Activated naive CD4-positive, alpha-beta T cell treated with anti-CD3 and anti-CD28 coated beads, Interleukin-2, amount 50 U/mL, for 24 hours (primary cell): Measurements from ENCODE around the gene ME2.
"Not testable (repeated sequence)": the region's sequence is repeated elsewhere in the genome, so short reads cannot be mapped to it uniquely, and the experiment has no call there.

ENCODE experiments used
- H3K27ac Mint-ChIP-seq: one replicate; pipeline ENCODE4 v1.8.0; 2021; ENCODE audit warnings: mild to moderate bottlenecking, mixed read lengths
- H3K27me3 Mint-ChIP-seq: one replicate; pipeline ENCODE4 v1.8.0; 2021; ENCODE audit warnings: mixed read lengths
- H3K36me3 Mint-ChIP-seq: one replicate; pipeline ENCODE4 v1.8.0; 2021; ENCODE audit warnings: mixed read lengths
- H3K4me1 Mint-ChIP-seq: one replicate; pipeline ENCODE4 v1.8.0; 2021; ENCODE audit warnings: mixed read lengths
- H3K4me3 Mint-ChIP-seq: one replicate; pipeline ENCODE4 v1.8.0; 2021; ENCODE audit warnings: mild to moderate bottlenecking, mixed read lengths
- H3K9me3 Mint-ChIP-seq: one replicate; pipeline ENCODE4 v1.8.0; 2021; ENCODE audit warnings: mixed read lengths

Gene ME2

DNA sequence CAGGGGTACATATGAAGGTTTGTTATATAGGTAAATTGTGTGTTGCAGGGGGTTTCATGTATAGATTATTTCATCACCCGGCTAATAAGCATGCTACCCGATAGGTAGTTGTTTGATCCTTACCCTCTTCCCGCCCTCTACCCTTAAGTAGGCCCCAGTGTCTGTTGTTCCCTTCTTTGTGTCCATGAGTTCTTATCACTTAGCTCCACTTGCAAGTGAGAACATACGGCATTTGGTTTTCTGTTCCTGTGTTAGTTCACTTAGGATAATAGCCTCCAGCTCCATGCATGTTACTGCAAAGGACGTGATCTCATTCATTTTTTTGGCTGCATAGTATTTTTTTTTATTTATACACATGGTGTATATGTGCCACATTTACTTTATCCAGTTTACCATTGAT lies 54.8 kb downstream of the ME2 start:
- no peak overlapping the region for H3K27ac Mint-ChIP-seq
- no peaks in the 10 kb centered on the region for H3K9me3 Mint-ChIP-seq
- H3K4me3 Mint-ChIP-seq: no peak overlapping the region
- peaks cover 4% of the 10 kb centered on the region for H3K4me1 Mint-ChIP-seq
- H3K36me3 Mint-ChIP-seq: peaks cover 5% of the 10 kb centered on the region
- H3K27me3 Mint-ChIP-seq: no peaks in the 10 kb centered on the region

DNA sequence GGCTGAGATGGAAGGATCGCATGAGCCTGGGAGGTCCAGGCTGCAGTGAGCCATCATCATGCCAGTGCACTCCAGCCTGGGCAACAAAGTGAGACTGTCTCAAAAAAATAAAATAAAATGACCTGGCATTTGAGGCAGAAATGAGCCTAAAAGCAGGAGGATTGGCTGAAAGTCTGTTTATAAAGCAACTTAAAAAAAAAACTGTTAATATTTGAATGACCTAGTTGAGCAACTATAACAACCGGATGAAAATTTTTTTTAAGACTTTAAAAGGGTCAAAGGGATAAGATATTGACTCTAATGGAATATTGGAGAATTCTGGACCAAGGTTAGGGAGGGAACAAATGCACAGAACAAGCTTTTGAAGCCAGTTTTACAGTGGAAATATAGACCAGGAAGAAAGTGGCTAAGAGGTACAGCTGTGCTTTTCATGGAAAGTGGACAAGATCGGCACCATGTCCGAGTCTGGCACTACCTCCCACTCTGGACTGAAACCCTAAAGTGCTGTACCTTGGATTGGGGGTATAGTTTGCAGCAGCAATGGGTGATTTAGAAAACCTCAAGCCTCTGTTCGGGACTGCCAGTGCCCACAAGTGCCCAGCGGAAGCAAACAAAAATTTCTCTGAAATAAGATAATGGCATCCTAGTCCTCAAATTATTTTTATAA lies 55.8 kb downstream of the ME2 start:
- Mint-ChIP-seq H3K27me3 (no peaks in the 10 kb centered on the region), H3K36me3 (peaks cover 8% of the 10 kb centered on the region), H3K9me3 (no peaks in the 10 kb centered on the region), H3K27ac (no peak overlapping the region), H3K4me1 (peaks cover 4% of the 10 kb centered on the region), H3K4me3 (no peak overlapping the region)

DNA sequence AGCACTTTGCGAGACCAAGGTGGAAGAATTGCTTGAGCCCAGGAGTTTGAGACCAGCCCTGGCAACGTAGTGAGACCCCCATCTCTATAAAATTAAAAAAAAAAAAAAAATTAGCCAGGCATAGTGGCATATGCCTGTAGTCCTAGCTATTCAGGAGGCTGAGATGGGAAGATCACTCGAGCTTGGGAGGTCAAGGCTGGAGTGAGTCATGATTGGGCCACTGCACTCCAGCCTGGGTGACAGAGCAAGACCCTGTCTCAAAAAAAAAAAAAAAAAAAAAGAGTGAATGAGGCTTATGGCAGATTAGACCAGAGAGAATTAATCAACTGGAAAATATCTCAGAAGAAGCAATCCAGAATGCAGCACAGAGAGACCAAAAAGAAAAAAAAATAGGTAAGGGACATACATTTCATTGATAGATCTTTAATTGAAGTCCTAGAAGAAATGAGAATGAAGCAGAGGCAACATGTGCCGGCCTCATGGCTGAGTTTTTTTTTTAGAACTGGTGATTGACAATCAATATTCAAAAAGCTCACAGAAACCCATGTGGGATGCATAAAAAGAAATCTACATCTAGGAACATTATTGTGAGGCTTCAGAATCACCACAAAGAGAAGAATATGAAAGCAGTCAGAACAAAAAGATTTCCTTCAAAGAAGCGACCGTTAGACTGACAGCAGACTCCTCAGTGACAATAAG lies 56.7 kb downstream of the ME2 start:
- Mint-ChIP-seq H3K36me3 (peaks cover 8% of the 10 kb centered on the region), H3K4me1 (peaks cover 4% of the 10 kb centered on the region), H3K27ac (no peak overlapping the region), H3K4me3 (no peak overlapping the region), H3K9me3 (no peaks in the 10 kb centered on the region), H3K27me3 (no peaks in the 10 kb centered on the region)

DNA sequence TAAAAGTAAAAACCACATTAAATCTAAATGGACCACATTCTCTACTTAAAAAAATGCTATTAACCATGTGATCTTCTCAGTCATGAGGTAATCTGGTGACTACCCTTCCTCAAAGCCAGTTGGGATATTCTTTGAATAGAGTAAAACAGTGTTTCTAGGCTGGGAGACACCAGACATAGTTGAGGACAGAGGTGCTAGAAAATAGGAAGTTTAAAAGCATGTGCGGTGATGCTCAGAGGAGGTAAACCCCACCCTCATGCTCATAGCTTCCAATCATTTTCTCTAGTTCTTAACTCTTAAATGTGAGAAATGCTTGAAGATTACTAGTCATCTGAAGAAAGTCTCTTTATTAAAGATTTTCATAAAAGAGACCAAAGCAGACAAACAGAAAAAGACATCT lies 58.3 kb downstream of the ME2 start:
- no peaks in the 10 kb centered on the region for H3K27me3 Mint-ChIP-seq
- H3K4me3 Mint-ChIP-seq: no peak overlapping the region
- H3K27ac Mint-ChIP-seq: no peak overlapping the region
- H3K9me3 Mint-ChIP-seq: no peaks in the 10 kb centered on the region
- H3K4me1 Mint-ChIP-seq: peaks cover 4% of the 10 kb centered on the region
- H3K36me3 Mint-ChIP-seq: peaks cover 10% of the 10 kb centered on the region

DNA sequence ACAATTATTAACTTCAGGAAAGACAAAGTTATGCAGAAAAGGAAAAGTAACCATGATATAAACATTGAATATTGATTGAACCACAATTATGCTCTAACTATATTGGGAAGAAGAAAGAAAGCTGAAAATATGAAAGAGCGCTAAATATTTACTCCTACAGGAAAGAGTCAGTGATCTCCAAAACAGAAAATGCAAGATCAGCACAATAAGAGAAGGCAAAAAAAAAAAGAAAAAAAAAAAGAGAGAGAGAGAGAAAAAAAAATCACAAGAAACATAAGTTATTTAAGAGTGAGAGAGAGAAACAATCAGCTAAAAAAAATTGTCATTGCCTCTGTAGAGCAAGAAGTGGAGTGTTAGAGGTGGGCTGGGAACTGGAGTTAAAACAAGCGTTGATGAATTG lies 60.0 kb downstream of the ME2 start:
- Mint-ChIP-seq H3K9me3 (no peaks in the 10 kb centered on the region), H3K4me1 (peaks cover 4% of the 10 kb centered on the region), H3K27ac (no peak overlapping the region), H3K36me3 (peaks cover 7% of the 10 kb centered on the region), H3K4me3 (no peak overlapping the region), H3K27me3 (no peaks in the 10 kb centered on the region)

DNA sequence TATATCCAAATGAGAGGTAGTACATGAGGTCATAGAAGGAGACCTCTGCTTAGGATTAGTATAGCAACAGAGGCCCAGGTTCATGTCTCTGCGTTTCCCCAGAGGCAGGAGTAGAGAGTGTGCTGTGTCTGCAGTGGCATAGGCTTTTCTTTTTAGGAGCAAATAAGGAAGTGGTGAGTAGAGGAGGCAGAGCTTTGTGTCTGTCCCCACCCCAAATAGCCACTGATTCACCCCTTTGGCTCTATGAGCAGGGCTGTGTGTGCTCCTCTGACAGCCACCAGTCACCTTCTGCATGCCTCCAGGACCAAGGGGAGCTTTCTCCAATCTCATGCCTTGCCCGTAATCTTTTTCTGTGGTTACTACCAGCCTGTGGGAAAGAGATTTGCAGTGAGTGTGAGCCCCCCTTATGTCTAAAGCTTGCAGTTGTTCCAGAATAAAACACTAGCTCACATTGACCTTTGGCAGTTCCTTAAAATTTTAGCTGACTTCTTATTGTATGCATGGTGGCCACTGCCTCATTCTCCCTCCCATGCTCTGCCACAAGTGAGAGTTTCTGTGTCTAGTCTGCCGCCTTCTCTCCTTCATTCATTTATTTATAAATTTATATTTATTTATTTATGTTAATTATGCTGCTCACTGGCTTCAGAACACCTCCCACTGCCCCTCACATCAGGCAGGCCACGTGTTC lies 65.5 kb downstream of the ME2 start:
- no peak overlapping the region for H3K27ac Mint-ChIP-seq
- H3K27me3 Mint-ChIP-seq: no peaks in the 10 kb centered on the region
- H3K4me3 Mint-ChIP-seq: no peak overlapping the region
- peaks cover 7% of the 10 kb centered on the region for H3K36me3 Mint-ChIP-seq
- H3K9me3 Mint-ChIP-seq: no peaks in the 10 kb centered on the region
- H3K4me1 Mint-ChIP-seq: peaks cover 3% of the 10 kb centered on the region

DNA sequence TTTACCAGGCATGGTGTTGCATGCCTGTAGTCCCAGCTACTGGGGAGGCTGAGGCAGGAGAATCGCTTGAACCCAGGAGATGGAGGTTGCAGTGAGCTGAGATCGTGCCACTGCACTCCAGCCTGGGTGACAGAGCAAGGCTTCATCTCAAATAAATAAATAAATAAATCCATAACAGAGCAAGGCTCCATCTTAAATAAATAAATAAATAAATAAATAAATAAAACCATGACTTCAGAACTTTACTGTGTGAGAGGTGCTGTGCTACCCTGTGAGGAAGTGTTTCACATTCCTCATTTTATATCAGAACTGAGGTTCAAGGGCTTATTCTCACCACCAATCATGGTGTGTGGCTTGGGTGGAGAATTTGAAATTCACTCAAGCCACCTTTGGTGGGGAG lies 67.0 kb downstream of the ME2 start:
- H3K27ac Mint-ChIP-seq, H3K27me3 Mint-ChIP-seq: not testable (repeated sequence)

DNA sequence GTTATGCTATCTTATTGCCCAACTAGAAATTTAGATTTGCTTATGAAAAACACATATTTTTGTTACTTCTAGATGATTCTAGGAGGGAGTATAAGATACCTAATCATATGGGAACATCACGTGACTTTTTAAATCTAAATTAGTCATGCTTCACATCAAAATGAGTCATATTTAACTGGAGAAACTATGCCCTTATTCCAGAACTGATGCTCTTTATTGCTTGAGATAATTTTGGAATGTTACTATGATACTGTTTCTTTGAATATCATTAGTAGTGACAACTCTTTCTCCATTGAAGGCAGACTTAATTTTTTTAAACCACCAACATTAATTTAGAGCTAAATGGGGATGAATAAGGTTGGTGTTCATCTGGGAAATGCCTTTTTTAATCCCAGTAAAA lies 69.0 kb downstream of the ME2 start:
- Mint-ChIP-seq H3K4me3 (no peak overlapping the region), H3K27ac (no peak overlapping the region), H3K4me1 (peaks cover 3% of the 10 kb centered on the region), H3K9me3 (no peaks in the 10 kb centered on the region), H3K27me3 (no peaks in the 10 kb centered on the region), H3K36me3 (peaks cover 4% of the 10 kb centered on the region)

More for the DNA sequence above, 67.0 kb downstream of the ME2 start:
- not testable (repeated sequence) for H3K36me3 Mint-ChIP-seq, H3K4me3 Mint-ChIP-seq, H3K4me1 Mint-ChIP-seq, H3K9me3 Mint-ChIP-seq

DNA sequence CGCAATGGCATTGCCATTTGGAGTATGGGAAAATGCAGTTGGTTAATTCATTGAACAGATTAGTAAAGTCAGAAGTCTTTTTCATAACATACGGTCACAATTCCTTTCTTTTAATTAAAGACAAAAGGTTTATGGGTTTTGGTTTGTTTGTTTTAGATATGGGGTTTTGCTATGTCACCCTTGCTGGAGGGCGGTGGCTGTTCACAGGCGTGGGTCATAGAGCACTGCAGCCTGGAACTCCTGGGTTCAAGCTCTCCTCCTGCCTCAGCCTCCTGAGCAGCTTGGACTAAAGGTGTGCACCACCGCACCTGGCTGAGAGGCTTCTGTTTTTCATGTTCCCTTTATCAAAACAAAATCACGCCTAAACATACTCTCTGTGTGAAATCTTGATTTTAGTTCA lies 70.3 kb downstream of the ME2 start:
- Mint-ChIP-seq H3K4me3 (no peak overlapping the region), H3K27me3 (no peaks in the 10 kb centered on the region), H3K9me3 (no peaks in the 10 kb centered on the region), H3K27ac (no peak overlapping the region), H3K4me1 (peaks cover 3% of the 10 kb centered on the region), H3K36me3 (peaks cover 4% of the 10 kb centered on the region)

DNA sequence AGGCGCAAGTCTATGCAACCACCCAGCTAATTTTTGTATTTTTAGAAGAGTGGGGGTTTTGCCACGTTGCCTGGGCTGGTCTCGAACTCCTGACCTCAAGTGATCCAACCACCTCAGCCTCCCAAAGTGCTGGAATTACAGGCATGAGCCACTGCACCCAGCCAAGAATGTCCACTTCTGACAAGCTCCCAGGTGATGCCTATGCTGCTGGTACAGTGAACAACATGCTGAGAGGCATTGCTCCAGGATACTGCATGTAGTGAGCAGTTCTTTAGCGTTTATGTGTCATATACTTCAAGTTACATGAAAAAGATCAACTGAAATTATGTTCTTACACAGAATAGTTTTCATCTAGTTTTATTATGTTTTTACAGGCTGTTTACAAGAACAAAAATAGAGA lies 71.7 kb downstream of the ME2 start:
- Mint-ChIP-seq H3K4me1 (peaks cover 3% of the 10 kb centered on the region), H3K36me3 (peaks cover 4% of the 10 kb centered on the region), H3K27me3 (no peaks in the 10 kb centered on the region), H3K27ac (no peak overlapping the region), H3K4me3 (no peak overlapping the region), H3K9me3 (no peaks in the 10 kb centered on the region)

DNA sequence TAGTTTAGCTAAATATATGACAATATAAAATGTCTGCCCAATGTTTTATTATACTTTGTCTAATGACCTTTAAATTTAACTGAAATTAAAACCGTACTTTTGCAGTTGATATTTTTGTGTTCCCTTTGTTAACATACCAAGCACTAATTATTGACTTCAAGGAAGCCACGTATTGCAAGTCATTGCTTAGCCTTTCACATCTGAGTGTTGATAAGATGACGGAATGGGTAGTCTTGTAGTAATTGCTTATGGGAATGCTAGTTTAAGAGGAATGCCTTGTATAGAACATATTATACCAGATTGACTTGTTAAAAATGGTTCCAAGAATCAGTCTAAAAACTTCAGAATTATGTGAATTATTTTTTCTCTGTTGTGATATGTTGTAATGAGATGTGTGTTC lies 74.9 kb downstream of the ME2 start:
- H3K4me3 Mint-ChIP-seq: no peak overlapping the region
- H3K4me1 Mint-ChIP-seq: no peaks in the 10 kb centered on the region
- no peaks in the 10 kb centered on the region for H3K9me3 Mint-ChIP-seq
- H3K27ac Mint-ChIP-seq: no peak overlapping the region
- H3K27me3 Mint-ChIP-seq: no peaks in the 10 kb centered on the region
- no peaks in the 10 kb centered on the region for H3K36me3 Mint-ChIP-seq

DNA sequence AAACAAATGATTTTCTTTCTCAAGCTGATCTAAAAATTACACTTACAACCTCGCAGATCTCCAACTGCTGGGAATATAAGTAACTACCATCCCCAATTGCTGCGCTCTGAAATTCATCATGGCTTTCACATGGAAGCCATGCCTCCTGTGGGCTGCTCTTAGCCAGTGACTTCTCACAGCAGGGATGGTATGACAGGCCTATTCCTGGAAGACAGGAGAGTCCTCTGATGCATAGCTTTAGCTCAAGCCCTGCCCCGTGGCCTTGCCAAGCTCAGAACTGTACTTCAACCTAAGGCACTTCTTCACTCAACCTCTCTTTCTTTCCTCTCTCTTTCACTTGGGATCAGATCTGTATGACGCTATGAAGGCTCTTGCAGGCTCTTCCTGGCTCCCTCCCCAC lies 76.3 kb downstream of the ME2 start:
- Mint-ChIP-seq H3K27me3 (no peaks in the 10 kb centered on the region), H3K4me3 (no peak overlapping the region), H3K36me3 (no peaks in the 10 kb centered on the region), H3K9me3 (no peaks in the 10 kb centered on the region), H3K27ac (no peak overlapping the region), H3K4me1 (no peaks in the 10 kb centered on the region)

DNA sequence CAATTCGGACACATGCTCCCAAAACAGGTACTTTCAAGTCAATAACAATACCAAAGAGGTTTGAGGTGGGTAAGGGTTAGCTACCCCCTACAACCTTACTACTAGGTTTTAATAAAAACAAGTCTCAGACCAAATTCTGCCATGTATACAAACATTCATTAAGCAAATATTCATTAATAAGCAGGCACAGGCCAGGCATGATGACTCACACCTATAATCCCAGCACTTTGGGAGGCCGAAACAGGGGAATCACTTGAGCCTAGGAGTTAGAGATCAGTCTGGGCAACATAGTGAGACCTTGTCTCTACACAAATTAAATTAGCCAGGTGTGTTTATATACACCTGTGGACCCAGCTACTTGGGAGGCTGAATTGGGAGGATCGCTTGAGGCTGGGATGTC lies 77.2 kb downstream of the ME2 start:
- Mint-ChIP-seq H3K4me1 (no peaks in the 10 kb centered on the region), H3K36me3 (peaks cover 2% of the 10 kb centered on the region), H3K4me3 (no peak overlapping the region), H3K9me3 (no peaks in the 10 kb centered on the region), H3K27me3 (peaks cover 2% of the 10 kb centered on the region), H3K27ac (no peak overlapping the region)

DNA sequence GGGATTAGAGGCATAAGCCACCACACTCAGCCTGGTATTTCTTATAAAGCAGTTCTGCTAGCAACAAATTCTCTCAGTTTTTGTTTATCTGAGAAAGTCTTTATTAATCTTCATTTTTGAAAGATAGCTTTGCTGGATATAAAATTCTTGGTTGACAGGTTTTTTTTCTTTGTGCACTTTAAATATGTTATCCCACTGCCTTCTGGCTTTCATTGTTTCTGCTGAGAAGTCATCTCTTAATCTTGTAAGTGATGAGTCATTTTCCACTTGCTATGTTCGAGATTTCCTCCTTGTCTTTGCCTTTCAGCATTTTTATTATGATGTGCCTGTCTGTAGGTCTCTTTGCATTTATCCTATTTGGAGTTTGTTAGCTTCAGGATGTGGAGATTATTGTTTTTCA lies 83.1 kb downstream of the ME2 start:
- no peak overlapping the region for H3K27ac Mint-ChIP-seq
- H3K27me3 Mint-ChIP-seq: peaks cover 2% of the 10 kb centered on the region
- peaks cover 12% of the 10 kb centered on the region for H3K36me3 Mint-ChIP-seq
- H3K9me3 Mint-ChIP-seq: peaks cover 20% of the 10 kb centered on the region
- H3K4me1 Mint-ChIP-seq: no peaks in the 10 kb centered on the region
- no peak overlapping the region for H3K4me3 Mint-ChIP-seq

DNA sequence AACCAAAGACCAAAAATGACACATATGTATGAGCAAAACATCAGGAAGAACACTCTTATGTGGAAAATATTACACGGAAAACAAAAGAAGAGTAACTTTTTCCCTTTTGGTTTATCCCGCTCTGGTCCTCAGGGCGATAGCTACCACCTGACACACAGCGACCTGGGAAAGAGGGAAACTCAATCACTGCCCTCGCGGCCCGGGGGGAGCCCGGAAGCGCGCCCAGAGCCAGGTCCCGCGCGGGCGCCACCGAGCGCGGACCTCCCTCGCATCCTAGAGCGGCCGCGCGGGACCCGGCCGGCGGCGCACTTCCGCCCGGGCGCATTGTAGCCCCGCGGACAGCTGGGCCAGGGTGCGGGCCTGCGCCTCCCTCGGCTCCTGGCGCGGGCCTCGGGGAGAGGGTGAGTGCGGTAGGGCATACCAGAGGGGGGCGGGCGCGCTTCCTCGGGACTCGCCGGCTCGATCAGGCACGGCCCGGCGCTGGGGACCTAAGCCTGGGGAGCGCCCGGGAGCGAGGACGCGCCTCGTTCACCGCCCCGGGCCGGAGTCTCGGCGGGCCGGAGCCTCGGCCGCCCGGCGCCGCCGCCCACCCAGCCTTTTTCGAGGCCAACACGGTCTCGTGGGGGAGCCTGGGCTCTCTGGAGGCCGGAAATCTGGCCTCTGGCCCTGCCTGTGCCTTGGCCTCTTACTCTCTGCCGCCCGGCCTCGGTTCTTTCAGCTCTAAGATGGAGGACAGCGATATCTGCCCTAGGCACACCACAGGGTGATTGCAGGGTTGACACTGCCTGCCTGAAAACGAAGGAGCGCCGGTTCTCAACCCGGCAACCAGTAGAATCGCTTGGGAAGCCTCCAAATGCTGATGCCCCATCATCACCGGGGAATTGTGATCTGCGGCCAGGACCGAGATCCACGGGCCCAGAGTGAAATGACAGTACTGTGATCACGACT lies 89.1 kb downstream of the ME2 start, which contains the start of gene ELAC1:
TSS of gene ELAC1 (plus strand) at position 327 of the 948 bp plus-strand sequence. CDS start 6,365 bp downstream, outside the sequence.
- Mint-ChIP-seq H3K27me3 (no peaks in the 10 kb centered on the region), H3K36me3 (peaks cover 7% of the 10 kb centered on the region), H3K9me3 (peaks cover 13% of the 10 kb centered on the region), H3K4me3 (peak within 1 kb of the TSS; percentile 88), H3K4me1 (peaks cover 24% of the 10 kb centered on the region), H3K27ac (peak within 1 kb of the TSS; percentile 96)
